HTR-8/SVneo (cell line): Measurements from ENCODE around the gene IFNE.

Experiments
- DNase-seq: peaks from one replicate; pipeline ENCODE4 v3.0.0; 2011; ENCODE audit warnings: low spot score, mixed read lengths; ENCODE audit not compliant: insufficient read length
- FAIRE-seq: peaks from 2 replicates; lab custom pipeline; 2011; peaks lifted over from hg19 to GRCh38; lab: Jason Lieb, UNC

IFNE gene, protein sequence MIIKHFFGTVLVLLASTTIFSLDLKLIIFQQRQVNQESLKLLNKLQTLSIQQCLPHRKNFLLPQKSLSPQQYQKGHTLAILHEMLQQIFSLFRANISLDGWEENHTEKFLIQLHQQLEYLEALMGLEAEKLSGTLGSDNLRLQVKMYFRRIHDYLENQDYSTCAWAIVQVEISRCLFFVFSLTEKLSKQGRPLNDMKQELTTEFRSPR

DNA sequence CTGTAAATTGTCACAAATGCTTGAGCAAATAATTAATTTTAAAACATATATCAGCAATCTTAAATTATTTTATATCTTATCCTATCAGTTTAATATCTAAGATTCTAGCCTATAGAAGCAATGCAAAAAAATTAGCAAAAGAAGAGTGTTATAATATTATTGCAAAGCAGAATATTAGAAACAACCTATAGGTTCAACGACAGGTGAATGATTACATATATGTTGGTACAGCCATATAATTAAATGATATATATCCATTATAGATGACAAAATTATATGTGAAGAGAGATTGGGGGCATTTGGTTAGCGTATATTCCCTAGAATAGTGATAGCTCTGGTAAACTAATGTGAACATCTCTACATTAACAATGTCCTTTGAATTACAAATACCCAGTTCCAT is at the start of gene IFNE:
IFNE (minus strand) TSS at position 101 of the 400 bp plus-strand sequence. CDS start 619 bp downstream, outside the sequence.
- no peak for DNase-seq
- no peak for FAIRE-seq

DNA sequence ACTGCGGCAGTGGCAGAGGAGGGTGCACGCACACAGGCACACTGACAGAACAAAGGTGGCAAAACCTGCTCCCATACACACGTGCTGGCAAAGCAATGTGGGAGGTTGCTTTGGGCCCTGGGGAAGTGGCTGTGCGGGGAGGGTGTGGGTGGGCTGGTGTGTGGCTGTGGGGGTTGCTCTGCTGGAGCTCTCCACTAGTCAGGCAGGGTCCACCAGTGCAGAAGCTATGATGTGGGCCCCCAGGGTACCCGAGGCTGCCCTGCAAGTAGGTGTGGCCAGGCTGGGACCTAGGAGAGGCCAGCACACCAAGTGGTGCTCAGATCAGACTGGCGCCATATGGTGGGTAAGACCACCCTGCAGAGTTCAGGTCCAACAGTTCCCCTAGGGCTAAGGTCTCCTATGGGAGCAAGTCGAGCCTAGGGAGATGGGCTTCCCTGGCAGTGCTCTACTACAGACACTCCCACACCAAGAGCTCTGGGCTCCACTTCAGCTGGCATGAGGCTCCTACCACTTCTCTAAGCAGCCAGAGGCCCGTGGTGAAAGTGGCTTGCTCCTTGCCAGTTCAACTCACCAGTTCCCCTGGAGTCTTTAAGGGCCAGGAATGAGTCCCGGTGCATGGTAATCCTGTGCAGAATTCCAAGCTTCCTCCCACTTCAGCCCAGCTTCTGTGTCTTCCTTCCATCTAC is 46.2 kb upstream of the IFNE start:
- FAIRE-seq (no peak), DNase-seq (no peak)

DNA sequence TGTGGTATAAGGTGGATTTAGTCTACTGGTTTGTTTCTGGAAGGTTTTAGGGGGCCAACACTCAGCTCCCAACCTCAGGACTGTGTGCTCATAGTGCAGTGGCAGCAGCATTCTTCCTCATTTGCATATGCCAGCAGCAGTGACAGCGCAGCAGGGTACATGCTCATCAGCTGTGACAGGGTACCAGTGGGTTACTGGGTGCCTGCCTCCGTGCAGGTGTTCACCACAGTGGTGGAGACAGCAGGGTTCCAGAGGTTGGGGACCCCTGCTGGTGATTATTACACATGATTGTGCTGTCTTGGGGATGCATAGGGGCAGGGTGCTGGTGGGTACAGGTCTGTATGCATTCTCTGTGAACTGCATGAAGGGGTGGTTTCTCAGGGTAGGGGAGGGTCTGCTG is 45.5 kb upstream of the IFNE start:
- FAIRE-seq (no peak), DNase-seq (no peak)

DNA sequence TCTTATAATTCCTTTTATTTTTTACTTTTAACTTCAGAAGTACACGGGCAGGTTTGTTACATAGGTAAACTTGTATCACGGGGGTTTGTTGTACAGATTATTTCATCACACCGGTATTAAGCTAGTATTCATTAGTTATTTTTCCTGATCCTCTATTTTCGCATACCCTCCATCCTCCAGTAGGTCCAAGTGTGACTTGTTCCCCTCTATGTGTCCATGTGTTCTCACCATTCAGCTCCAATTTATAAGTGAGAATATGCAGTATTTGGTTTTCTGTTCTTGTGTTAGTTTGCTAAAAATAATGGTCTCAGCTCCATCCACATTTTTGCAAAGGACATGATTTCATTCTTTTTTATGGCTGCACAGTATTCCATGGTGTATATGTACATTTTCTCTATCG is 43.1 kb upstream of the IFNE start:
- no peak for DNase-seq
- FAIRE-seq: no peak

DNA sequence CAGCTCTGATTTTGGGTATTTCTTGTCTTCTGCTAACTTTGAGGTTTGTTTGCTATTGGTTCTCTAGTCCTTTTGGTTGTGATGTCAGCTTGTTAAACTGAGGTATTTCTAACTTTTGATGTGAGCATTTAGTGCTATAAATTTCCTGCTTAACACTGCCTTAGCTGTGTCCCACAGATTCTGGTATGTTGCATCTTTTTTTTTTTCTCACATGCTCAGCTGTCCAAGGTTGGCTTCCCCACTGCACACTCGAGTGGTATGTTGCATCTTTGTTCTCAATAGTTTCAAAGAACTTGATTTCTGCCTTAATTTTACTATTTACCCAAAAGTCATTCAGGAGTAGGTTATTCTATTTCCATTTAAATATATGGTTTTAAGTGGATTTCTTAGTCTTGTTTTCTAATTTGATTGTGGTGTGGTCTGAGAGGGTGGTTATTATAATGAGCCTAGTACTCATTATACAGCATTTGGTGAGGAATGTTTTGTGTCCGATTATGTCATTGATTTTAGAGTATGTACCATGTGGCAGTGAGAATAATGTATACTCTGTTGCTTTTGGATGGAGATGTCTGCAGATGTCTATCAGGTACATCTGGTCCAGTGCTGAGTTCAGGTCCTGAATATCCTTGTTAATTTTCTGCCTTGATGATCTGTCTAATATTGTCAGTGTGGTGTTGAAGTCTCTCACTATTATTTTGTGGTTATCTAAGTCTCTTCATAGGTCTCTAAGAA is 42.2 kb upstream of the IFNE start:
- FAIRE-seq: no peak
- no peak for DNase-seq

DNA sequence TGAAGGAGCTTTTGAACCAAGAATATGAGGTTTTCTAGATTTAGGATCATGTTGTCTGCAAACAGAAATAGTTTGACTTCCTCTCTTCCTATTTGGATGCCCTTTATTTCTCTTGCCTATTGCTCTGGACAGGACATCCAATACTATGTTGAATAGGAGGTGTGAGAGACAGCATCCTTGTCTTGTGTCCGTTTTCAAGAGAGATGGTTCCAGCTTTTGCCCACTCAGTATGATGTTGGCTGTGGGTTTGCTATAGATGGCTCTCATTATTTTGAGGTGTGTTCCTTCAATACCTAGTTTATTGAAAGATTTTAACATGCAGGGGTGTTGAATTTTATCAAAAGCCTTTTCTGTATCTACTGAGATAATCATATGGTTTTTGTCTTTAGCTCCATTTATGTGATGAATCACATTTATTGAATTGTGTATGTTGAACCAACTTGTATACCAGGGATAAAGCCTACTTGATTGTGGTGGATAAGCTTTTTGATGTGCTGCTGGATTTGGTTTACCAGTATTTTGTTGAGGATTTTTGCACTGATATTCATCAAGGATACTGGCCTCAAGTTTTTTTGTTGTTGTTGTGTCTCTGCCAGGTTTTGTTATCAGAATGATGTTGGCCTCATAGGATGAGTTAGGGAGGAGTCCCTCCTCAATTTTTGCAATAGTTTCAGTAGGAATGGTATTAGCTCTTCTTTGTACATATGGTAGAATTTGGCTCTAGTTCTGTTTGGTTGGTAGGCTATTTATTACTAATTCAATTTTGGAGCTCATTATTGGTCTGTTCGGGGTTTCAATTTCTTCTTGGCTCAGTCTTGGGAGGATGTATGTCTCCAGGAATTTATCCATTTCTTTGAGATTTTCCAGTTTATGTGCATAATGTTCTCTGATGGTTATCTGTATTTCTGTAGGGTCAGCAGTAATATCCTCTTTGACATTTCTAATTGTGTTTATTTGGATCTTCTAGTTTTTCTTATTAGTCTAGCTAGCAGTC is 41.2 kb upstream of the IFNE start:
- no peak for DNase-seq
- no peak for FAIRE-seq

DNA sequence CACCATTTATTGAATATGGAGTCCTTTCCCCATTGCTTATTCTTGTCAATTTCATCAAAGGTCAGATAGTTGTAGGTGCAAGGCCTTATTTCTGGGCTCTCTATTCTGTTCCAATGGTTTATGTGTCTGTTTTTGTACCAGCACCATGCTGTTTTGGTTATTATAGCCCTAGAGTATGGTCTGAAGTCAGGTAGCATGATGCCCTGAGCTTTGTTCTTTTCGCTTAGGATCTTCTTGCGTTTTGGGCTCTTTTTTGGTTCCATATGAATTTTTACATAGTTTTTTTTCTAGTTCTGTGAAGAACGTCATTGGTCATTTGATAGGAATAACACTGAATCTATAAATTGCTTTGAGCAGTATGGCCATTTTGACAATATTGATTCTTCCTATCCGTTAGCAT is 40.2 kb upstream of the IFNE start:
- FAIRE-seq (no peak), DNase-seq (no peak)

DNA sequence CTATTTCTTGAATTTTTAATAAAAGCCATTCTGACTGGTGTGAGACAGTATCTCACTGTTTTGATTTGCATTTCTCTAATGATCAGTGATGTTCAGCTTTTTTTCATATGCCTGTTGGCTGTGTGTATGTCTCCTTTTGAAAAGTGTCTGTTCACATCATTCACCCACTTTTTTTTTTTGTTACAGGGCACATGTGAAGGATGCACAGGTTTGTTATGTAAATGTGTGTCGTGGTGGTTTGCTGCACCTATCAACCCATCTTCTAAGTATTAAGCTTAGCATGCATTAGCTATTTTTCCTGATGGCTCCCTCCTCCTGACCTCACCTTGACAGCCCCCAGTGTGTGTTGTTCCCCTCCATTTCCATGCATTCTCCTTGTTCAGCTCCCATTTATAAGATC is 39.3 kb upstream of the IFNE start:
- DNase-seq (no peak), FAIRE-seq (no peak)

DNA sequence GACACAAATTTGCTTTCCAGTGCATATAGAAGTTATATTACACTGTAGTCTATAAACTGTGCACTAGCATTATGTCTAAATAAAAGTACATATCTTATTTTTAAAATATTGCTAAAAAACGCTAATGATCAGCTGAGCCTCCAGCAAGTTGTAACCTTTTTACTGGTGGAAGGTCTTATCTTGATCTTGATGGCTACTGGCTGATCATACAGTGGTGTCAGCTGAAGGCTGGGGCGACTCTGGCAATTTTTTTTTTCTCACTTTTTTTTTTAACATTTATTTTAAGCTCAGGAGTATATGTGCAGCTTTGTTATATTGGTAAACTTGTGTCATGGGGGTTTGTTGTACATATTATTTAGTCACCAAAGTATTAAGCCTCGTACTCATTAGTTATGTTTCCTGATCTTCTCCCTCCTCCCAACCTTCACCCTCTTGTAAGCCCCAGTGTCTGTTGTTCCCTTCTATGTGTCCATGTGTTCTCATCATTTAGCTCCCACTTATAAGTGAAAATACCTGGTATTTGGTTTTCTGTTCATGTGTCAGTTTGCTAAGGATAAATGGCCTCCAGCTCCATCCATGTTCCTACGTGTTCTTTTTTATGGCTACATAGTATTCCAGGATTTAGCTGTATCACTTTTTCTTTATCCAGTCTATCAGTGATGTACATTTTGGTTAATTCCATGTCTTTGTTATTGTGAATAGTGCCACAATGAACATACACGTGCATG is 38.6 kb upstream of the IFNE start:
- FAIRE-seq: no peak
- DNase-seq: no peak

DNA sequence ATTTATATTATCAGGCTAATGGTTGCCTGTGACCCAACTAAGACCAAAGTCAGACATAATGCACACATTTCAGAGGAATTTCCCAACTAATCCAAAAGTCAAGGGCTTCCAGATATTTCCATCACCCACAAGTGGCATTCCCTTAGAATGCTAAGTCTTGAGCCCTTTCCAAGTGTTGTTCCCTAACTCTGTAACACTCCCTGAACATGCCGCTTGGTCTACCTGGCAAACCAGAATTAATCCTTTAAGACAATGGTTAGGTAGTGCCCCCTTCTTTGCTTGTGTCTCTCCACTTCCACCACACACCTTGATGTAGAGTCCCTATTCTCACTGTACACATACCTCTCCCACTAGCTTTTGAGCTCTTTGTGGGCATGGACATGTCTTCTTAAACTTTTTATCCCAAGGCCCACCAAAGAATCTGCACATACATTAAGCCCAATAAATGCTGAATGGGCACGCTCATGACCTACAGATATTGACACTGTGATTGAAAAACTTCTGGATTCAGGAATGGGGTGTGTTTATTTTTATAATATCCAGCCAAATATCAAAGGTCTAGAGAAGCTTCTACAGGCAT is 37.8 kb upstream of the IFNE start:
- no peak for FAIRE-seq

DNA sequence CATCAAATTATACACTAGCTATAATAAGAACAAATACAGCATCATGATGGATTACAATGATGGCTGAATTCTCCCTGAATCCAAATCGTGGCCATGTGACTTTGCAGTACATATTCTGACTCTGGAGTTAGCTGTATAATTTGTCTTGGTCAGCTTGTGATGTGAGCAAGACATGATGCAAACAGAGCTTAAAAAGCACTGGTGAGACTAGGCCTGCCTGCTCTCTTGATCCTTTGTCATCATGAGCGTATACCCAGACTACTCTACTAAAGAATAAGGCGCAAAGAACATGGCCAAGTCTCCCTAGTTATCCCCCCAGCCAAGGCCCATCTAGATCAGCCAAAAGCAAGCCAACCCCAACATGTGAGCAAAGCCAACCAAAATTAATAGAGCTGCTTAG is 34.7 kb upstream of the IFNE start:
- no peak for DNase-seq
- no peak for FAIRE-seq

More for the DNA sequence above, 37.8 kb upstream of the IFNE start:
- no peak for DNase-seq

DNA sequence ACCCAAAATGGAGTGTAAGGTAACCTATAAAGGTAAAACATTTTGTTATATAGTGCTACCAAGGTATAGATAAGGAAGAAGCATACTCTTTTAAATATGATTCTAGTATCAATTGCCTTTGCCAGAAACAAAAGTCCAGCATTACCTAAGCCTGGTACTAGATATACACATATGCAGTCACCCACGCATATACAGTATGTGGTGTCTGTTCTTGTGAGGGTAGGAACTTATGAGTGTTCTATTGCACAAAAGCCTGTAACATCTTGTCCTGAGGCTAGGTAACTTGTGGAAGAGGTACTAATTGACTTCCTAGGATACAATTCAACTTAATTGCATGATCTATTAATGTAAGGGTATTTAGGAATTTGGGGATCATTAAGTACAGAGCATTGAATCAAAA is 31.3 kb upstream of the IFNE start:
- FAIRE-seq: no peak
- DNase-seq: no peak

DNA sequence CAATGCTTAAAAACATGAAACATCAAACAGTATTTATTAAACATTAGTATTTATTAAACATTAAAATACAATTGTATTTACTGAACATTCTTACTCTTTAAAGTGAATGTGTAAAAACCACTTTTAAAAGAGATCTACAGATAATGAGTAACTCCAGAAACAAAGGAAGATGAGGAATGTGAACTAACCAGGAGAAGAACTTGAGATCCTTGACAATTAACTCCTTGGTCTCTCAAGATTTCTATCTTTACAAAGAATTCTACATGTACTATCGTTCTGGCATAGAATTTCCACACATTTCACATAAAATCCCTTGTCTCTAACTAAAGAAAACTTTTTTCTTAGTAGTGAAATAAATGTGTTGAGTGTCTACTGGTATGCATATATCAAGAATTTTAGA is 28.7 kb upstream of the IFNE start:
- FAIRE-seq: no peak
- DNase-seq: no peak

DNA sequence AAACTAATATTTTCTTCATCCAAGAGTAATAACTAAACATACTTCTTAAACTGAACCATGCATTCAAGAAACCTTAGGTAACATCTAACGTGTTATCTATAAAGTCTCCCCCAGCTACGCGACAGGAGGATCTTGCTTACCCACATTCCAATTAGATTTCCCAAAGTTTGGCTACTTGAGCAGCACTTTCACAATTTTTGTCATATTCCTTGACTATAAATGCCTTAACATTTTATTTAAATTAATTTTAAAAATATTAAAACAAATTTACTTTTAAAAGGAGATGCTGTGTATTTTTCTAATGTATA is 25.3 kb upstream of the IFNE start:
- FAIRE-seq (no peak), DNase-seq (no peak)

DNA sequence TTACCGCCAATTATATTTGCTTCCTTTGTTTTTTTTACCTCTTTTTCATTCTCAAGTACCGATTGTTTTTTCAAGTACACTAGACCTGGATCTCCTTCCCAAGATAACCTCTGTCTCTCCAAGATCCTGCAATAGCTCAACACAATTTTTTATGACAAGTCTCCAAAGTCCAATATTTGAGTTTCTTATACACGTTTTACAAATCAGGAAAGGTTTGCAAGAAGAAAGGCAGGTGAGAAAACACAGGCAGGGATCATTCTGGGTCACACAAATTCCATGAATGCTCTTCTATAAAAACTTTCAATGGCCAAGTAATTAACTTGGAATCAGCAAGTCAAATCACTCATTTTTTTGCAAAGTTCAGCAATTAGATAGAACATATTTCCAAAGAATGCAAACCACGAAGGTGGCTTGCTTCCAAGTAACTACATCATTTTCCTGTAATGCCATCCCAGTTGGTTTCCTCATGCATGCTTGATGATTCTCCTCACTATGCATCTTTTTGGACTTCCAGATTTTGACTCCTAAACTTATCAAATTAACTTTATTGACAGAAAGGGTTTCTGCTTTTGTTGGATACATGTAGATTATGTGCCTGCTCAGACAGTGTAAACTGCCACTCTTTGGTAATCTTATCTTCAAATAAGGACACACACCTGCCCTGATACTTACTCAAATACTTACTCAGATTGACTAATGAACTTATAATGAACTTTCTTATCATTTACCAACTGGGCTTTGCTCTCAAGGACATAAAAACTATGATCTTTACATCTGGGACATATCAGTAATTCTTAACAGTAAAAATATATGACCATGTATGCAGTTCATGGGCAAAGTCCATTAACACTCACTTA is 24.7 kb upstream of the IFNE start:
- peak; percentile 14 for DNase-seq
- no peak for FAIRE-seq

DNA sequence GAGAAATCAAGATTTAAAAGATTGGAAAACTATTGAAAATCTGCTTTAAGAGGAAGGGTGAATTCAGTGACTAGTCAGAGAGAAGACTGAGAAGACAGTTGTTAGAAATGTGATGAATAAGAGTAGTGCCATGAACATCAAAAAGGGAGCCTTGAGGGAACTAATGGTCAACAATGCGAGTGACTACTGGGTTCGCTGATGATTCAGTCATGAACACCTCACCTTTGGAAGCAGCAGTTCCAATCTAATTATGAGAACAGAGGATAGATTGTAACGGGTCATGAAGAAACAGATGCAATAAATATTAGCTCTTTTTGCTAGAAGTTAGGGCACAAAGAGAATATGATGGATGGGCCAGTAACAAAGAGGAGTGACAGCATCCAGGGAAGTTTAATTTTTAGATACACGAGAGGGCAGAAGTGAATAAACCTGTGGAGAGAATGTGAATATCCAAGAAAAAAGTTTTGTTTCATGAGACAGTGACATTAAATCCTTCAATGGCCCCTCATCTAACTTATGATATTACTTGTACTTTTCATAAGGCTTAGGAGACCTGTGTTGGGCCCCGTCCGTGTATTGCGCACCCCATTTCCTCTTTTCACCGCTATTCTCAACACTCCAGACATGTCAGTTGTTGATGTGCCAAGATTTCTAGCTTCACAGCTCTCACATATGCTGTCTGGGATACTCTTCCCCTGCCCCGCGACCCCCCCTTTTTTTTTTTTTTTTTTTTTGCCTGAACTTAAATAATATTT is 23.5 kb upstream of the IFNE start:
- no peak for FAIRE-seq
- no peak for DNase-seq

DNA sequence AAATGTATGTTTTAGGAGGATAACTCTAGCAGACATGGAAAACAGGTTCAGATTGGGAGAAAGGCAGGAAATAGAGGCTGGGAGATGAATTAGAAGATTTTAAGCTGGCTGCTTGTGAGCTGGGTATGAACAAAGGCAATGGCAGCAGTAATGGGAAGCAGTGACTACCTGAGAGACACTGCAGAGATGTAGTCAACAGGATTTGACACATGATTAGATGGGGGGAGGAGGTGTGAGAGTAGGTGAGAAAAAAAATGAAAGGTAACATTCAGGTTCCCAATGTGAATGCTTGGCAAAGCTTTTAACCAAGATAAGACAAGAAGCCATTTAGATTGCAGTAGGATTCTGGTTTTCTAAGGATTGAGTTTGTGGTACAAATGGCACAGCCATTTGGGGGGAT is 22.8 kb upstream of the IFNE start:
- no peak for FAIRE-seq
- no peak for DNase-seq

DNA sequence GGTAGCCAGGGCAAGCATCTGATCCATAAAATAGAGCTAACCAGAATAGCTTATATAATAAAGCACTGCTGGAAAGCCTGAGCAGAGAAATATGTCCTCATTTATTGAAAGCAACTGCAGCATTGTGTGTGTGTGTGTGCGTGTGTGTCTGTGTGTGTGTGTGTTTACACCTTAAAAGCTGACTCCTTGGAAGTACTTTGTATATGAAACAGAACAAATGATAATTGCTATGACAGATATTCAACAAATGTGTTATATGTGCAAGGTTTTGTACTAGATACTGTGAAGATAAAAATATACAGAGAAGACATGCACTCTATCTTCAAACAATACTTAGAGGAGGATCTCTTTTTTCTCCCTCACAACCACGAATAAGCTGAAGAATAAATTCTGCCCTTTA is 22.0 kb upstream of the IFNE start:
- DNase-seq (no peak), FAIRE-seq (no peak)
